Urothelium cell line (cell line): ENCODE data around the gene PEF1.
A peak's percentile ranks its signal among the peaks of the same experiment; 100 is the strongest.

Experiments
- DNase-seq: peaks from one replicate; pipeline ENCODE4 v3.0.0; 2011; ENCODE audit warnings: low spot score, mixed read lengths
- FAIRE-seq: peaks from 2 replicates; lab custom pipeline; 2011; peaks lifted over from hg19 to GRCh38; lab: Jason Lieb, UNC

Gene PEF1

DNA sequence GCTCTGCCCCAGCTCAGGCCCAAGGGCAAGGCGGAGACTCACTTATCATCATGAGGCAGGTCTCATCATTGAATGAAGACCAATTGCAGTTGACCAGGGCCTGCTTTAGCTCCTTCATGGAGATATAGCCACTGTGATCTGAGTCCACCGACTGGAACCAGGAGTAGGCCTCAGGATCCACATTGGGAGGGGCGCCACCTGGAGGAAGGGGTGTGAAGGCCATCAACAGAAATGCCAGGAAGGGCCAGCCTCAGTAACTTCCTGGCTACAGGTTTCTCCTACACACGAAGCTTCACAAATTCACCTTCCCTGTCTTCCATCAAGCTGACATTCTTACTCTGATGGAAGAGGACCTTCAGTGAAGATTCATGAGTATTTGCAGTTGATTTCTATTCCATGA, 11.6 kb downstream of the PEF1 start:
- peak; percentile 40 for DNase-seq
- FAIRE-seq = no peak

DNA sequence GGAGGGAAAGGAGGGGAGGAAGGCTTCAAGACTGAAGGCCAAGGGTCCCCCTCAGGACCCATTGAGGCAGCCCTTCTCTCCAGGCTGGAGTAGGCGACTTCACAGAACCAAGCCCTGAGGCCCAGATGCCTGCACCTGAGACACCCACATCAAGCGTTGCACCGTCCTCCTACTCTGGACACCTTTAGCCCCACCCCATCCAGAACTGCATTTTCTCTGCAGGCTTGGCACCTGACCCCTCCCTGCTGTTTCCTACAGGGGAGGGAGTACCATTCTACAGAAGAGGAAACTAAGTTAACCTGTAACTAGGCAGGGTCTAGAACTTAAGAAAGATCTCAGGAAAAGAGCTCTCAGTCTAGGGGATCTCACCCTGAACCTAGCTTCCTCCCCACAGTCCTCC, 12.0 kb downstream of the PEF1 start:
- FAIRE-seq = no peak
- no peak for DNase-seq

DNA sequence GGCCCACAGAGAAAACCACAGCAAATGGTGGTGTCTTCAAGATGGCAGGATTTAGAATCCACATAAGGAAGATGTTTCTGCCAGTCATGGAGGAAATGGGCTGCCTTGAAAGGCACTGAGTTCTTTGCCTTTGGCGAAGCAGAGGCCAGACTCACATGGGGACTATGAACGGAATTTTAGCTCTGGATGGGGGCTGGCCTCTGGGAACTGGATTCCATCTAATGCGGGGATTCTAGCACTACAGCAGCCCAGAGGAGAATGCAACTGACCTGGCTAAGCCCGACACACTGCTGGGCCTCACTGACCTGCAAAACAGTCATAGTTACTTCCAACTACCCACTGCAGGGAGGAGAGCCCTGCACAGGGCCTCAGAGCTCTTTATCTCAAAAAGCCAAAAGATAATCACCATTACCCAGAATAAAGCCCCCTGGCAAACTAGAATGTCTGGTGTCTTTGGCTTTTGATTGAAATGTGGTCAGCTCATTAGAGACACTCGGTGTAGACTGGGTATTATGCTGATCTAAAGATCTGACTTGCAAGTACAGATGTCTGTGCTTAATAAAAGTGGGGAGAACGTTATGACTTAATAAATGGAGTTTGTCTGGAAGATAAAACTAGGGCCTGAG, 15.6 kb downstream of the PEF1 start:
- DNase-seq (no peak), FAIRE-seq (no peak)

DNA sequence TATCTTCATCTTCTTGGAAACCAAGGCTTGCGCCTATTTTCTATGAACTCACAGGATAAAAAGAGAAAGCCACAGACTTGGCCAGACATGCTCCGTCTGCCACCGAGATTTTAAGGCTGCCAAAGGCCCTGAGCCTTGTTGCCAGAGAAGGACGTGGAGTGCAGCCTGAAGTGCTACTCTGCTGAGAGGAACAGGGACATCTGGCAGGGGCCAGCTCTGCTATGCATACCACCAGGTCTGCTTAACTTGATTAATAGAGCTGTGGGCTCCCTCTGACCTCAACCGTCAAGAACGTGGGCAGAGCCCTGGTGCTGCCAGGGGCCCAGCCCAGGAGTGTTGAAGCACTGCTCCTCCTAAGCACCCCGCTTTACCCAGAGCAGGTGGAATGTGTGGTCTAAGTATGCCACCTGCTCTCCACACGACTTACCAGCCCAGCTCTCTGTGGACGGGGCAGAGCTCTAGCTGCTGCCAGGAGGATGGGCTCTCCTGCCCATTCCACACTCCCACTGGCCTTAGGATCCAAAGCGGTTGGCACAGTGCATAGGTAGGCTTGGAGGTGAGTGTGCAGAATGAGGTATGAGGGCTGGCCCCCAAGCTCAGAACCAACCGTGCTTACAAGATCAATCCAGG, 16.6 kb downstream of the PEF1 start:
- no peak for DNase-seq

DNA sequence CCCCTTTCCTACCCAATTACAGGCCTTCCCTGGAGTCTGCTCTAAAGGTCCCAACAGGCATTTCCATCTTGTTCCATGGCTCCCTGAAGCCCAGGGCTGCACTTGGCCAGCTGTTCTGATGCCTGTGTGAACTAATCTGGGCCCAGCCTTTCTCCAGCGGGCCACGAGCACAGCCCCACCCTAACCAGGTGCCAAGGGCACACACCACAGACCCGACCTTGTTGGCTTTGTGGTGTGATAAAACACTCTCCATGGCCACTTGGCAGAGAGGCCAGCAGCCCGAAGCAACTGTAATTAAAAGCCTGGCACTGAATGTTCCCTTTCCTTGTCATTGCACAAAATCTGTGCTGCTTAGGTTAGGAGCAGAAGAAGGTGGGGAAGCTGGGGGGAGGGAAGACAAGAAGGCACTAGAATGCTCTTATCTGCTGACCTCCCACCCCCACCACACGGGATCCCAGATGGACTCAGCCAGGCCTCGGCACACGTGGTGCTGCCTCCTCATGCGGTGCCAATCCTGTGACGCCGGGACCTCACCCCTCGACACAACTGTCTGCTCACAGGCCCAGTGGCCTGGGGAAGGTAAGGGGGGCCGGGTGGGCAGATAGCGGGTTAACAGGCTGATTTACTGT, 17.3 kb downstream of the PEF1 start:
- FAIRE-seq (no peak), DNase-seq (no peak)

More for the DNA sequence above, 16.6 kb downstream of the PEF1 start:
- no peak for FAIRE-seq

DNA sequence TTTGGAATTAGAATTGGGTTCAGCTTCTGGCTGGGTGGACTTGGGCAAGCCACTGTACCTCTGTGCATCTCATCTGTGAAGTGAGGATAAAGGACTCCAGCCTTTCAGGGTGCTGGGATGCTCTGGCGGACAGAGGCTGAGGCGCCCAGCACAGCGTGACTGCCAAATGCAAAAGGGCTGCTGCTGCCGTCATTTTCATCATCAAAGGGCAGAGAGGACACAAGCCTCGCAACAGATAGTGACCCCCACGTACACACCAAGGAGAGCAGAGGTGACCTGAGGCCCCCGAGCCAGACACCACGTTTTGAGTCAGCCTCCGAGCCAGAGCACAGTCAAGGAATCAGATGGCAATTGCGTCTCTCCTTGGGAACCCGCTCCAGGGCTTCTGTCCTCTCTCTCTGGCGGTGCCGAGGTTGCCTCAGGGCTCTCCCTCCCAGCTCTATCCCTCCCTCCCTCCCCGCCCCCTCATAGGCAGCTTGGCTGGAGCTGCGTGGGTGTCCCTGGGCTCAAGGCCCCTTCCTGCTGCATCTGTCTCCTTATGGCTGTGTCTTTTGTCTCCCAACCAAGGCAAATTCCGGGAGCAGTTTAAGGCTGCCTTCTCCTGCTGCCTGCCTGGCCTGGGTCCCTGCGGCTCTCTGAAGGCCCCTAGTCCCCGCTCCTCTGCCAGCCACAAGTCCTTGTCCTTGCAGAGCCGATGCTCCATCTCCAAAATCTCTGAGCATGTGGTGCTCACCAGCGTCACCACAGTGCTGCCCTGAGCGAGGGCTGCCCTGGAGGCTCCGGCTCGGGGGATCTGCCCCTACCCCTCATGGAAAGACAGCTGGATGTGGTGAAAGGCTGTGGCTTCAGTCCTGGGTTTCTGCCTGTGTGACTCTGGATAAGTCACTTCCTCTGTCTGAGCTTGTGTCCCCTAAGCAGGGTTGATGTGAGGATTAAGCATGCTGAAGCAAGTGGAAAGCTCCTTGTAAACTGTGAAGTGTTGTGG, 18.2 kb downstream of the PEF1 start:
- FAIRE-seq = no peak
- no peak for DNase-seq

DNA sequence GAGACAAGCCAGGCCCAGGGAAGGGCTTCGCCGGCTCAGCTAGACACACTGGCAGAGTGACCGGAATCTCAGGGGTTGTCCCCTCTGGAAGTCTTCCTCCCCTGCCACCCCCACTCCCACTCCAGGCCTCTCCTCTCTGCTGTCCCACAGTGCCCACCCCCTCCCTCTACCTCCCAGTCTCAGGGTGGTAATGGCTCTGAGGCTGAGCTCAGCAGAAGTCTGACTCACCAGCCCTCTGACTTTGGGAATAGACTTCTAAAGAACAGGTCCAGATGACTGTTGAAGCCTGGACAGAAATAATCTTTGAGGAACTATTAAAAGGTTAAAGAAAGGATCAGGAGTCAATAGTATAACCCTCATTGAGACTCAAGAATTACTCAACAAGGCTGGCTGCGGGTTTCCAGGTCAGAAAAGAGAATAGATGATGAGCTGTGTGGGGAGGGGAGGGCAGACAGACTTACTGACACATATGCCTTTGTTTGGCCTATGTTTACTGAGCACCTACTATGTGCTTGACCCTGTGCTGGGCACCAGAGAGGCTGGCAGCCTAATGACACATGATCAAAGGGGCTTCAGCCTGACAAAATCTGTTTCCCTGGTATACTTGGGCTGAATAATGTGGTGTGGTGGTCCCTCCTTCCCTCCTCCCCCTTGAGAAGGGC, 19.0 kb downstream of the PEF1 start:
- FAIRE-seq = no peak

DNA sequence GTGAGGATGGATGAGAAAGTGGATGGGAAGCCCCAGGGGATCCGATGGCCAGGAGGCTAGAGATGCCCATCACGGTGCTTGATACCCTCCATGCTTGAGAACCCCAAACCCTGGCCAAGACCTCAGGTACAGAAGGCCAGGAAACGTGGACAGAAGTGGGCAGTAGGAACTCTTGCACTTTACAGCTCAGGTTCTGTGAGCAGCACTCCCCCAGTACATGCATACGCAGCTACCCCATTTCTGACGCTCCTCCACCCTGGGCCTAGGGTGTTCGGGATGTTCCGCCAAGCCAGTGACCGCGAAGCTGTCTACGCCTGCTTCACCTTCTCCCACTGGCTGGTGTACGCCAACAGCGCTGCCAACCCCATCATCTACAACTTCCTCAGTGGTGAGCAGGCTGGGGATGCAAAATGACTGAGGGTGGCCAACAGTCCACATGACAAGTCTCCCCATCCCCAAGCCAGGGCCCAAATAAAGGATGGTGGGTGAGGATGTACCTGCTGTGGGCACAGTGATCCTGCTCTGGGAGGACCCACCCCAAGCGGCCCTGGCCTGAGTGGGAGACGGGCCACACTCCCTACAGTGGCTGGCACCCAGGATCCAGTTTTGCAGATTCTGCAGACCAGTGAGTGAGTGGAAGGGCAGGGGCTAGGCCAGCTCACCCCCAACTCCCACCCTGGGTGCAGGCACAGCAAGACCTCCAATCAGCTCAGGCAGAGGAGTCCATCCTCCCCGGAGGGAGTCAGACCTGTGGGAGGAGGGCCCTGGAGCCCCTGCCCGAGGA, 19.8 kb downstream of the PEF1 start:
- FAIRE-seq (no peak), DNase-seq (no peak)

More for the DNA sequence above, 19.0 kb downstream of the PEF1 start:
- no peak for DNase-seq

DNA sequence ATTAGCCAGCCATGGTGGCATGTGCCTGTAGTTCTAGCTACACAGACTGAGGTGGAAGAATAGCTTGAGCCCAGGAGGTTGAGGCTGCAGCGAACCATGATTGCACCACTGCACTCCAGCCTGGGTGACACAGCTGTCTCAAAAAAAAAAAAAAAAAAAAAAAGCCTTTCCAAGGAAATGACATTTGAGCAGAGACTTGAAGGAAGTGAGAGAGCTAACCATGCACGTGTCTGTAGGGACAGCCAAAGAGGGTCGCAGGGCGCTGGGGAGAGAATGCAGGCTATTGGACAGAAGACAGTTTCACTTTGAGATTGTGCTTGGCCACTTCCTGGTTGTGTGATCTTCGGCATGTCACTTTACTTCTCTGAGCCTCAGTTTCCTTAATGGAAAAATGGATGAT, 20.4 kb downstream of the PEF1 start:
- no peak for FAIRE-seq
- DNase-seq = no peak

DNA sequence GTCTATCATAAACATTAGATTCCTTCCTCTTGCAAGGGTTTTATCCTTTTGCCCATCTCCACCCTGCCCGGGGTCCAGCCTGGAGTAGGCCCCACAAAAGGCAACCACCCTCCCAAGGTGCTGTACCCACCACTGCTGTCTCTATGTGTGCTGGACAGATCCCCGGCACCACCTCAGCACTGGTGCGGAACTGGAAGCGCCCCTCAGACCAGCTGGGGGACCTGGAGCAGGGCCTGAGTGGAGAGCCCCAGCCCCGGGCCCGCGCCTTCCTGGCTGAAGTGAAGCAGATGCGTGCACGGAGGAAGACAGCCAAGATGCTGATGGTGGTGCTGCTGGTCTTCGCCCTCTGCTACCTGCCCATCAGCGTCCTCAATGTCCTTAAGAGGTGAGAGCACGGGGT, 21.3 kb downstream of the PEF1 start:
- no peak for DNase-seq
- FAIRE-seq = no peak

DNA sequence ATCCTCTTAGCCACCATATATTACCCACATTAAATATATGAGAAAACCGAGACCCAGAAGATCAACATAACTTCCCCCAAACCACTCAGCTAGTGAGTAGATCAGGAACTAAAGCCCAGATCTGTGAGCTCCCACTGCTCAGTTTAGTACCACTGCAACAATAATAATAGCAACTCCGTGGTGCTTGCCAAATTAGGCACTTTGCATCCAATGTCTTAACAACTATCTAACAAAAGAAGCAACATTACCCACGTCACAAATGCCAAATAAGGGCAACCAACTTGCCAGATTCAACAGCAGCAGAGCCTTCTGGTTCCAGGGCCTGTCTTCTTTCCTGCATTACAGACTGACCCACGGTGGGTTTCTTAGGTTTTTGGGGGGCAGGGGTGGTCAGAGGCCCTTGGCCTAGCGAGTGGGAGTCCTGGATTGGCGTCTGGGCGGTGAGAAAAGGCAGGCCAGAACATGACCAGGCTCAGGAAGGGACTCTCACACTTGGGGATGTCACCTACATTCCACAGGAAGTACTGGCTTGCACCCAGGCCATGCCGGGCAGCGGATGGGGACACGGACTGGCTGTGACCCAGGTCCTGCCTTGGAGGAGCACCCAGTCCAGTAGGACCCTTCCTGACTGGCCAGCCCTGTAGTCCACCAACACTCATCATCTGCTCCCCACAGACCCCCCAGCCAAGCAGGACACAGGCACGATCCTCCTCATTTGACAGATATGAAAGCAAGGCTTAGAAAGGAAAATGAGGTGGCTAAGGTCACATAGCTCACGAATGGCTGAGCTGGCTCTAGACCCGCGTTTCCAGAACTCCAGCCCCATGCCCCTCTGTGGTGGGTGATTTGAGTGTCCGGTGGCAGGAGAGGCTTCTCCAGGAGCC, 22.6 kb downstream of the PEF1 start:
- FAIRE-seq = no peak
- no peak for DNase-seq

DNA sequence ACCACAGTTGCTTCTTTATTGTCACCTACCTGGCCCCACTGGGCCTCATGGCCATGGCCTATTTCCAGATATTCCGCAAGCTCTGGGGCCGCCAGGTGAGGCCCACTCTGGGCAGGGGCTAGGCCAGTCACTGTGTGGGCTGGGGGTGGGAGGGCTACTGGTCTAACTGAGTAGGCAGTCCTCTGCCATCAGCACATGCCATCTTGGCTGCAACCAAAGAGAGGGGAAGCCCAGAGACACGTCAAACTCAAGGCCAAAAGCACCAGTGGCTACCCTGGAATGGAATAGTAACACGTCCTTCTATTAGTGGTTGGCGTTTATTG, 23.2 kb downstream of the PEF1 start:
- FAIRE-seq (no peak), DNase-seq (no peak)

DNA sequence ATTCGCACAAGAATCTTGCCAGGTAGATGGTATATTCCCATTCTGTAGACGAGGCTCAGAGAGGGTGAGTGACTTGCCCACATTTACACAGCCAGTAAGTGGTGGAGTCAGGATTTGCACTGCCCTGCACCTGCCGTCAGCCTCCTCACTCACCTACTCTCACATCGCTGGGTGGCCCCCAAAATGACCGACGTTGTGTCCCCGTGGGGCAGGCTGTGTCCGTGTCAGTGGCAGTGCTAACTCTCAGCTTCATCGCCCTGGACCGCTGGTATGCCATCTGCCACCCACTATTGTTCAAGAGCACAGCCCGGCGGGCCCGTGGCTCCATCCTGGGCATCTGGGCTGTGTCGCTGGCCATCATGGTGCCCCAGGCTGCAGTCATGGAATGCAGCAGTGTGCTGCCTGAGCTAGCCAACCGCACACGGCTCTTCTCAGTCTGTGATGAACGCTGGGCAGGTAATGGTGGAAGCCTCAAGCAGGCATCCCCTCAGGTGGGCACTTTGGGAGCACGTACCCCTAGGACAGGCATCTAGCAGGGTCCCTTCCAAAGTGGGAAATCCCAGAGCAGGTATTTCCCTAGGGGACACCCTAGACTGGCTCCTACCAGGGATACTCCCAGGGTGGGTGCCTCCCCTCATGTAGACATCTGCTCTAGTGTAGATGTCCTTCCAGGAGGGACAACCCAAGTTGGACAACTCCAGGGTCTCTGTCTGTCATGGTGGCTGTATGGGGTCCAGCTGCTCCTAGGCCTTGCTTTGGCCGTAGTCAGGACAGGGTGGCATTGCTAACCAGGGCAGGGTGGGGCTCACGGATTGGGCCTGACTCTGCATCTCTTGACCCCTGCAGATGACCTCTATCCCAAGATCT, 23.8 kb downstream of the PEF1 start:
- FAIRE-seq = no peak
- DNase-seq = no peak

DNA sequence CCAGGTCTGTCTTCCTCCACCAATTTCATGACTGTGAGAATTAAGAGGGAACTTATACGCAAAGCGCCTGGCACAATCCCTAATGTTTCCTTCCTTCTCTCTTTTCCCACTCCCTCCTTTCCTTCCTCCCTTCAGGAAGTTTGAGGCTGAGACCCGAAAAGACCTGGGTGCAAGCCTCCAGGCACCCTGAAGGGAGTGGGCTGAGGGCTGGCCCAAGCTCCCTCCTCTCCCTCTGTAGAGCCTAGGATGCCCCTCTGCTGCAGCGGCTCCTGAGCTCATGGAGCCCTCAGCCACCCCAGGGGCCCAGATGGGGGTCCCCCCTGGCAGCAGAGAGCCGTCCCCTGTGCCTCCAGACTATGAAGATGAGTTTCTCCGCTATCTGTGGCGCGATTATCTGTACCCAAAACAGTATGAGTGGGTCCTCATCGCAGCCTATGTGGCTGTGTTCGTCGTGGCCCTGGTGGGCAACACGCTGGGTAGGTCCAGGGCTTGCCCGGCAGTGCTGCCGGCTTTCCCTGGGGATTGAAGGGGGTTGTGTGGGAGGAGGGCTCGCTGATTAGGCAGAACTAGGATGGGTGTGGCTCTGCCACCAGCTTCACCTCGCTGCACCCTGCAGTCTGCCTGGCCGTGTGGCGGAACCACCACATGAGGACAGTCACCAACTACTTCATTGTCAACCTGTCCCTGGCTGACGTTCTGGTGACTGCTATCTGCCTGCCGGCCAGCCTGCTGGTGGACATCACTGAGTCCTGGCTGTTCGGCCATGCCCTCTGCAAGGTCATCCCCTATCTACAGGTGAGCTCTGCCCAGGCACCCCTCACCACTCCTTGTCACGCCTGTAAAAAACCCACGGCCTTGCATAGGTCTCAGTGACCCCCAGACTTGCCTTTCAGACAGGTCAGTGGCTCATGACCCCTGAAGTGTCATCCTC, 25.5 kb downstream of the PEF1 start:
- DNase-seq (no peak), FAIRE-seq (no peak)

DNA sequence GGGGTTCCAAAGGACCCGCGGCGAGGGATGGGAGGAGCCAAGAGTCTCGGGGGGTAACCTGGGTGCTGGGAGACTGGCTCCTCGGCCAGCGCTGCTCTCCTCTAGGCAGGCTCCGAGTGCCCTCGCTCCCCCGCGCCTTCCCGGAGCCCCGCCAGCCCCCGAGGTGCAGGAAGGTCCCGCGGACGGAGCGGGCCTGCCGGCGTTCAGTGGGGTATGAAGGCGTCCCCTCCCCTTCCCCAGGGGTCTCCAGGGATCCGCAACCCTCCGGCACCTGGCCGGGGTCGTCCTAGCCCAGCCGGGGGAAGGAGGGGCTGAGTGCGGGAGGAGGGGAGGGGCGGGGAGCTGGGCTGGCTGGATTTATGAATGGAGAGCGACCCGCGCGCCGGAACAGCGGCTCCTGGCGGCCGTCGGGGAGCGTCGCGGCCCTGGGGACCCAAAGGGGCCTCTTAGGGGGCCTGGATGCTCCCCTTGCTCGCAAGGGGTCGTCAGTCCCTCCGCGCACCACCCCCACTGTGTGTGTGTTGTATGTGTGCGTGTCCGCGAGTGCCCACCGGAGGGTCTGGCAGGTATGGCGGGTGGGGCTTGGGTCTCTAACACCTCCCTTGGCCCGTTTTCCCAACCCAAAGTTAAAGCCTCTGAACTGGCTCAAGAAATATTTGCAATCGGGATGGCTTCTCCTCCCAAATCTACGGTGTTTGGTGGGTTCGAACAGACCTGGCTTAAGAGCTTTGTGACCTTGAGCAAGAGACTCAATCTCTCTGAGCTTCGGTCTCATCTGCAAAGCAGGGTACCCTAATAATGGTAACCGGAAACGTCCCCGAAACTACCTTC, 26.5 kb downstream of the PEF1 start:
- DNase-seq = peak; percentile 85
- FAIRE-seq = no peak

DNA sequence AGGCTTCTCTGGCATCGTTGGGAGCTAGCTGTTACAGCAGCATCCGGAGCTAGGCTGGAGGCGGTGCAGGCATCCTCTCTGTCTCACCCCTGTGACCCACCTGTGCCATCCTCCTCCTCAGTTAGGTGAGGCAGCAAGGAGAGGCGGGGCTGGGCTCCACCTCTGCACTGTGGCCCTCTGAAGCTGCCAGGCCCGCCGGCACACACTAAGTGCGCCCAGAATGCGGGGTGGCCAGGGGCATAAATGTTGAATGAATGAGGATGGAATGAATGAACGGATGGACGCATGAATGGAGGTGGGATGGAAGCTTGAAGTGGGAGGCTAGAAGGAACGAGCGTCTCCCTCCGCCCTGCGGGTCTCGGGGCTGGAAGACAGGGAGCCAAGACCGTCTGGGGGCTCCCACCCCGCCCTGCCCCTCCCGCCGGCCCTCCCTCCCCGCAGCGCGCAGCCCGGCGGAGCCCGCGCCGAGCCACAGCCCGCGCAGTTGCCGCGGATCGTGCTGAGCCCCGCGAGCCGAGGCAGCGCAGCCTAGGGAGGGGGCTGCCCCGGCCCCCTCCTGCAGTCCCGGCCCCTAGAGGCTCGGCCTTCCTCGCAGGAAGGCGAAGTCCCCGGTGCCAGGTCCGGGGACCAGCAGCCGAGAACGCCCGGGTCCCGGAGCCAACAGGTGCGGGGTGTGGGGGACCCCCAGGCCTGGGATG, 27.3 kb downstream of the PEF1 start, which contains the start of gene HCRTR1:
Gene HCRTR1 (plus strand): TSS at position 472 of the 698 bp plus-strand sequence. CDS start 1,504 bp downstream, outside the sequence.
- FAIRE-seq (no peak), DNase-seq (no peak)
